HepG2 (cell line): ENCODE data around the gene AK9.

Source experiments
- BCL6 ChIP-seq: IDR thresholded peaks from 2 replicates; pipeline ENCODE4 v1.6.1; 2016; ENCODE audit warnings: missing genetic modification reagents, missing compliant biosample characterization
- CC2D1A ChIP-seq: sonication (generic); formaldehyde crosslinking; IDR thresholded peaks from 2 replicates; pipeline ENCODE4 v1.8.1; 2023; ENCODE audit warnings: mild to moderate bottlenecking, missing genetic modification reagents
- CHD2 ChIP-seq: IDR thresholded peaks from 2 replicates; pipeline ENCODE4 v1.6.1; 2011; ENCODE audit warnings: low read depth, low read length, improper control_type of control experiment
- CTCF ChIP-seq: sonication (generic); formaldehyde crosslinking; IDR thresholded peaks from 2 replicates; pipeline ENCODE4 v1.5.0; 2020; ENCODE audit warnings: mild to moderate bottlenecking, missing genetic modification reagents, moderate library complexity
- JUND ChIP-seq: sonication (generic); formaldehyde crosslinking; IDR thresholded peaks from 2 replicates; pipeline ENCODE4 v1.8.0; 2022; ENCODE audit warnings: mild to moderate bottlenecking, missing genetic modification reagents
- MXD4 ChIP-seq: IDR thresholded peaks from 2 replicates; pipeline ENCODE4 v1.6.1; 2016; ENCODE audit warnings: mild to moderate bottlenecking, missing biosample characterization, missing genetic modification reagents
- PCBP2 ChIP-seq: fragments of 200-400 bp; formaldehyde crosslinking; optimal IDR thresholded peaks from 2 replicates; pipeline ENCODE3; 2018; ENCODE audit warnings: low read length, low read depth; ENCODE audit not compliant: poor library complexity, severe bottlenecking
- SOX6 ChIP-seq, 2 experiments: fragments of 450-650 bp in 1 of 2; sonication (generic) in 1 of 2; formaldehyde crosslinking in 1 of 2; IDR thresholded peaks; 2 replicates each; pipeline versions ENCODE4 v1.4.0 to v1.6.1; 2017 to 2020; ENCODE audit warnings: antibody characterized with exemption in 1 of 2, mild to moderate bottlenecking in 1 of 2, missing genetic modification reagents in 1 of 2
- ZNF329 ChIP-seq: sonication (generic); formaldehyde crosslinking; IDR thresholded peaks from 2 replicates; pipeline ENCODE4 v1.9.0; 2021; ENCODE audit warnings: low read depth, mild to moderate bottlenecking, missing genetic modification reagents
- ZNF589 ChIP-seq: sonication (generic); formaldehyde crosslinking; conservative IDR thresholded peaks from 2 replicates; pipeline ENCODE4 v1.8.0; 2022; ENCODE audit warnings: mild to moderate bottlenecking, moderate library complexity, missing genetic modification reagents

- TF ChIP-seq CTCF, result no peak
- no peak for TF ChIP-seq SOX6 (IDR thresholded peaks at IDR 0.05)
- no peak for TF ChIP-seq SOX6 (CRISPR knock-in tag; IDR thresholded peaks at IDR 0.05)
- TF ChIP-seq ZNF589 (CRISPR knock-in tag), result no peak
- no peak for TF ChIP-seq JUND
- no peak for TF ChIP-seq PCBP2
- no peak for TF ChIP-seq CC2D1A (CRISPR knock-in tag)
- no peak for TF ChIP-seq BCL6 (CRISPR knock-in tag)
- no peak for TF ChIP-seq CHD2
- TF ChIP-seq MXD4 (CRISPR knock-in tag), result no peak
- no peak for TF ChIP-seq ZNF329
Measured at GRCh38 chr6:109686566-109687265, 4.3 kb downstream of the AK9 start.
